ENCODE data around the gene DEXI.

The DEXI gene

DNA sequence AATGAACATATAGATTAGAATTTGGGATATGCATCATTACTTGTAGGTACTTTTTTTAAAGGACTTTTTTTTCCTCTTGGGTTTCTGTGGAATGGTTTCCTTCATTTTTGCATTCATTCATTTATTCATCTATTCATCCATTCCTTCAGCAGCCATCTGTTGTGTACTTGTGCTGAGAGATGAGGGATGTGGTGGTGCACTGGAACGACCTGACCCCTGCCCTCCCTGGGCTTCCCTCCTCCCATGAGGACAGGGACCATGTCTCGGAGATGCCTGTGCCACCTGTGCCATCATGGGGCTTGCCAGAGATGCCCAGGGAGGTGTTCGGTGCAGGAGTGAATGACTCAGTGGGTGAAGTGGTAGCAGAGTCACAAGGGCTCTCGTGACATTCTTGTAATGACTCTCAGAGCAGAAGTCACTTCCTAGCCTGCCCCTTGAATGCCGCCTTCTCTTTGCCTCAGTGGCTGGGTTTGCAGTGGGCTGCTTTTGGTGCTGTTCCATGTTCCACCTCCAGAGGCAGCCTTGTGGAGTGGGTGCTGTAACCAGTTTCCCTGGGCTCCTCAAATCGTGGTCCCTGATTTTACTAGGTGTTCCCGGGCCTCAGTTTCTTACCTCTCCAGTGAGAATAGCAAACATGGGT, 46.0 kb upstream of the DEXI start:
- TF ChIP-seq TAF1 (IDR thresholded peaks at IDR 0.05; ENCODE audit: borderline replicate concordance, insufficient read depth, low read length) (no peak), FOXP2 (optimal IDR thresholded peaks at IDR 0.05; ENCODE audit: borderline replicate concordance, extremely low read depth, extremely low read length, insufficient read depth) (no peak), POLR2AphosphoS5 (IDR thresholded peaks at IDR 0.05; ENCODE audit: low read depth, low read length) (no peak), SIN3A (IDR thresholded peaks at IDR 0.05; ENCODE audit: borderline replicate concordance, insufficient read depth, low read length) (no peak)
- TF ChIP-seq, protein P1, sequence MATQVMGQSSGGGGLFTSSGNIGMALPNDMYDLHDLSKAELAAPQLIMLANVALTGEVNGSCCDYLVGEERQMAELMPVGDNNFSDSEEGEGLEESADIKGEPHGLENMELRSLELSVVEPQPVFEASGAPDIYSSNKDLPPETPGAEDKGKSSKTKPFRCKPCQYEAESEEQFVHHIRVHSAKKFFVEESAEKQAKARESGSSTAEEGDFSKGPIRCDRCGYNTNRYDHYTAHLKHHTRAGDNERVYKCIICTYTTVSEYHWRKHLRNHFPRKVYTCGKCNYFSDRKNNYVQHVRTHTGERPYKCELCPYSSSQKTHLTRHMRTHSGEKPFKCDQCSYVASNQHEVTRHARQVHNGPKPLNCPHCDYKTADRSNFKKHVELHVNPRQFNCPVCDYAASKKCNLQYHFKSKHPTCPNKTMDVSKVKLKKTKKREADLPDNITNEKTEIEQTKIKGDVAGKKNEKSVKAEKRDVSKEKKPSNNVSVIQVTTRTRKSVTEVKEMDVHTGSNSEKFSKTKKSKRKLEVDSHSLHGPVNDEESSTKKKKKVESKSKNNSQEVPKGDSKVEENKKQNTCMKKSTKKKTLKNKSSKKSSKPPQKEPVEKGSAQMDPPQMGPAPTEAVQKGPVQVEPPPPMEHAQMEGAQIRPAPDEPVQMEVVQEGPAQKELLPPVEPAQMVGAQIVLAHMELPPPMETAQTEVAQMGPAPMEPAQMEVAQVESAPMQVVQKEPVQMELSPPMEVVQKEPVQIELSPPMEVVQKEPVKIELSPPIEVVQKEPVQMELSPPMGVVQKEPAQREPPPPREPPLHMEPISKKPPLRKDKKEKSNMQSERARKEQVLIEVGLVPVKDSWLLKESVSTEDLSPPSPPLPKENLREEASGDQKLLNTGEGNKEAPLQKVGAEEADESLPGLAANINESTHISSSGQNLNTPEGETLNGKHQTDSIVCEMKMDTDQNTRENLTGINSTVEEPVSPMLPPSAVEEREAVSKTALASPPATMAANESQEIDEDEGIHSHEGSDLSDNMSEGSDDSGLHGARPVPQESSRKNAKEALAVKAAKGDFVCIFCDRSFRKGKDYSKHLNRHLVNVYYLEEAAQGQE (IDR thresholded peaks at IDR 0.05; ENCODE audit: insufficient read depth in 1 of 2, low read depth in 2 of 2, low read length in 2 of 2) = no peak

DNA sequence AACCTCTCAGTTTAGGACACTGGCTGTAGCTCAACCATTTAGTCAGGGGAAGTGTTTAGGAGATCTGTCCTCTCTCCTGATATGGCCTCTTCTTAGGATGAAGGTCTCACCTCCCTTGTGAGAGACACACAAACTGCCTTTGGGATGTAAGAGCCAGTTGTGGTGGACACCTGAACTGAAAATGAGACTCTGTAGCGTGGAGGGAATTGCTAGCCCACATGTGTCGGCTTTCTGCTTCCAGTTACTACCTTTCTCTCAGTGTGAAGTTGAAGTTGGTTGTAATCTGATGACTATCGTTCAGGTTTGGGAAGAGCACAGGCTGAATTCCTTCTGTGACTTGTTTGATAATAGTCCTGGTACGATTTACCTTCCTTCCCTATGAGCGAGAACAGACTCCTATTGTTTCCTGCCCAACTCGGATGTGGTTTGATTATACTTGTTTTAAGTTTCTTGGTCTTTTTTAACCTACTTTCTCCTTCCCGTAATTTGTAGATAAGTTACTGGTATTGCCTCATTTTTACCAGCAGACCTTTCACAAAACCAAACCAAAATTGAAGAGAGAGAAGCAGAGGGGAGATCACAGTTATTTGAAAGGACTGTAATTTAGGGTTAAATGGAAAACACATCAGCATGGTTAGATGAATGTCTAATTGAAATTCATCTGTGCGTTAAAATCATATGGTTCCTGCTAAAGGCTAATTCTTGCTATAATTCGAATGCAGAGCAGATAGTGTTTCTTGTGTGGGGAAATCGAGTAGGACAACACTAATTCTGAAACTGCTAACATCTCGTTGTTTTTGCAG, 45.3 kb upstream of the DEXI start:
- TF ChIP-seq POLR2AphosphoS5 (IDR thresholded peaks at IDR 0.05; ENCODE audit: low read depth, low read length) = no peak

DNA sequence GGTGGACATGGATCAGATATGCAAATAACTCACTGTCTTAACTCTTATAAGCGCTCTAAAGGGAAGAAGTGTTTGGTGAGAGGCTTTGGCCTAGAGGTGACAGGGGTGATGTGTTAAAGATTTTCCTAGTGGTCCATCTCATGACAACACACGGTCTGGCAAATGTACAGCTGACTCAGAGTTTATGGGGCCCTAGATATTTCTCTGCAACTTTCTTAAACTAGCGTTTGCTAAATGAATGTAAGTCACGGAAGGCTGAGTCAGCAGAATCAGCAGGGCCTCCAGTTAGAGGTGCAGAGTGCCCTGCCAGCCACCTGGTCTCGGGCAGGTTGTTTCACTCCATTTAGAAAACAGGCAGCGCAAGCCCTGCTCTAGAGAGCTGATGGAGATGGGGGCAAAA, 42.2 kb upstream of the DEXI start:
- no peak for TF ChIP-seq TAF1 (IDR thresholded peaks at IDR 0.05; ENCODE audit: borderline replicate concordance, insufficient read depth, low read length)
- no peak for TF ChIP-seq POLR2AphosphoS5 (IDR thresholded peaks at IDR 0.05; ENCODE audit: low read depth, low read length)
- TF ChIP-seq, protein P1 (IDR thresholded peaks at IDR 0.05; ENCODE audit: insufficient read depth in 1 of 2, low read depth in 2 of 2, low read length in 2 of 2) = no peak
- TF ChIP-seq FOXP2 (optimal IDR thresholded peaks at IDR 0.05; ENCODE audit: borderline replicate concordance, extremely low read depth, extremely low read length, insufficient read depth) = no peak
- TF ChIP-seq SIN3A (IDR thresholded peaks at IDR 0.05; ENCODE audit: borderline replicate concordance, insufficient read depth, low read length) = no peak

DNA sequence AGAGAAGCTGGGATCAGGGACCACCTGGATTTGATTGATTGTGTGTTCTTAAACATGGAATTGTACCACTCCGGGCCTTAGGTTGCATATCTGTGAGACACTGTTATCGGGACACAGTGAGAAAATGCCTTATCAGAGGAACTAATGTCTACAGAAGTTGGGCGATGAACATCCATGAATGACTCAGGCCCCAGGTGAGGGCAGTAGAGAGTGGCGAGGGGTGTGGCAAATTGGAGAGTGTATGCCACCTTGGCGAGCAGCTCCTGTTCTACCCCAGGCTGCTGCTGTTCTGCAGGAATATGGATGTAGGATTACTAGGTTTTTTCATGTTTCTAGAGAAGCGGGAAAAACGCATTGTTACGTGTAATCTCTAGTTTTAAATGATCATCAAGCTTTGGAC, 40.9 kb upstream of the DEXI start:
- TF ChIP-seq, protein P1 (IDR thresholded peaks at IDR 0.05; ENCODE audit: insufficient read depth in 1 of 2, low read depth in 2 of 2, low read length in 2 of 2) = no peak
- no peak for TF ChIP-seq FOXP2 (optimal IDR thresholded peaks at IDR 0.05; ENCODE audit: borderline replicate concordance, extremely low read depth, extremely low read length, insufficient read depth)
- no peak for TF ChIP-seq SIN3A (IDR thresholded peaks at IDR 0.05; ENCODE audit: borderline replicate concordance, insufficient read depth, low read length)
- TF ChIP-seq TAF1 (IDR thresholded peaks at IDR 0.05; ENCODE audit: borderline replicate concordance, insufficient read depth, low read length) = no peak
- TF ChIP-seq POLR2AphosphoS5 (IDR thresholded peaks at IDR 0.05; ENCODE audit: low read depth, low read length) = no peak

DNA sequence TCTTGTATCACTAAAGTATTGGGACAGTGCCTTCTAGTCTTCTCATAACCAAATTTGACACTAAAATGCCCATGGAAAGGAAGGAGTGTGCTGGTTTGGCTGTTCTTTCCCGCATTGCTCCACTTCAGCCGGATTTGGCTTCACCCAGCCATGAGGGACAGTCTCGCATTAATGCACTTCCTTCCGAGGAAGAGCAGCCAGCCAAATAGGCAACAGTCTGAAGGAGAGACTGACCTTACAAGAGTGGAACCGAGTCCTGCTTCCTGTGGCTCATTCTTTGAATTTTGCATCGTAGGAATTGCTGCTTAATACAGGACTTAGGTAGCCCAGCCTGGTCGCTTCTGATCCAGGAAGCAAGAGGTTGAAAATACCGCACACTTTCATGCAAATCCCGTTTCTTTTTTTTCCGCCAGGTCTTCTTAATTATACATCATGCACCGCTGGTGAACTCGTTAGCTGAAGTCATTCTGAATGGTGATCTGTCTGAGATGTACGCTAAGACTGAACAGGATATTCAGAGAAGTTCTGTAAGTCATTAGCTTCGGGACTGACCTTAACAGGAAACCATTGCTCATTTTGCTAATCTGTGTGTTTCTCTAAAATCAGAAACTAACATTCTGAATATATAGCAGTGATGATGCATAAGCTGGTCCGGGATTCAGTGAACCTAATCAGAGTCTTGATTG, 40.3 kb upstream of the DEXI start:
- TF ChIP-seq, protein P1 (IDR thresholded peaks at IDR 0.05; ENCODE audit: insufficient read depth in 1 of 2, low read depth in 2 of 2, low read length in 2 of 2) = no peak
- TF ChIP-seq TAF1 (IDR thresholded peaks at IDR 0.05; ENCODE audit: borderline replicate concordance, insufficient read depth, low read length) (no peak), POLR2AphosphoS5 (IDR thresholded peaks at IDR 0.05; ENCODE audit: low read depth, low read length) (no peak), SIN3A (IDR thresholded peaks at IDR 0.05; ENCODE audit: borderline replicate concordance, insufficient read depth, low read length) (no peak), FOXP2 (optimal IDR thresholded peaks at IDR 0.05; ENCODE audit: borderline replicate concordance, extremely low read depth, extremely low read length, insufficient read depth) (no peak)

Measured in PFSK-1 (cell line).